HepG2 (cell line): ENCODE measurements around the gene CIROP. TPM values are rescaled to one million over a fixed set of nuclear protein-coding genes. Genes with fewer than 3 reads are reported as not detected.

Experiments used
- ARID4A ChIP-seq: sonication (generic); formaldehyde crosslinking; IDR thresholded peaks from 2 replicates; pipeline ENCODE4 v1.5.0; 2020; ENCODE audit warnings: mild to moderate bottlenecking, missing genetic modification reagents, borderline replicate concordance
- CTCF ChIP-seq: sonication (generic); formaldehyde crosslinking; IDR thresholded peaks from 2 replicates; pipeline ENCODE4 v1.5.0; 2020; ENCODE audit warnings: mild to moderate bottlenecking, missing genetic modification reagents, moderate library complexity
- PHF8 ChIP-seq: sonication (generic); formaldehyde crosslinking; IDR thresholded peaks from 2 replicates; pipeline ENCODE4 v1.5.0; 2020; ENCODE audit warnings: missing genetic modification reagents
- ZHX2 ChIP-seq, 2 experiments: sonication (generic) in 1 of 2; formaldehyde crosslinking in 1 of 2; IDR thresholded peaks; 2 replicates each; pipeline versions ENCODE4 v1.6.1 to v1.9.0; 2014 to 2022; ENCODE audit warnings: antibody characterized with exemption in 1 of 2, borderline replicate concordance in 1 of 2, inconsistent platforms in 1 of 2, low read depth in 1 of 2, missing genetic modification reagents in 1 of 2
- ZNF280D ChIP-seq: sonication (generic); formaldehyde crosslinking; IDR thresholded peaks from 2 replicates; pipeline ENCODE4 v1.5.1; 2020; ENCODE audit warnings: mild to moderate bottlenecking, missing genetic modification reagents
- ZNF446 ChIP-seq: sonication (generic); formaldehyde crosslinking; IDR thresholded peaks from 2 replicates; pipeline ENCODE4 v1.5.0; 2020; ENCODE audit warnings: mild to moderate bottlenecking, missing genetic modification reagents
- ZNF619 ChIP-seq: sonication (generic); formaldehyde crosslinking; IDR thresholded peaks from 2 replicates; pipeline ENCODE4 v1.4.0; 2020; ENCODE audit warnings: mild to moderate bottlenecking, missing genetic modification reagents
- ZNF710 ChIP-seq: sonication (generic); formaldehyde crosslinking; IDR thresholded peaks from 2 replicates; pipeline ENCODE4 v1.5.0; 2020; ENCODE audit warnings: mild to moderate bottlenecking, missing genetic modification reagents, borderline replicate concordance
- polyA plus RNA-seq, 8 experiments: library from polyadenylated mRNA; depleted of rRNA in 3 of 8; stranded (reverse) in 7 of 8; unstranded in 1 of 8; fragments of >200 nt; fragmentation: Illumina TruSeq in 4 of 8; extraction: Trizol in 4 of 8; gene quantifications; 2 replicates each; pipeline versions ENCODE4 v1.2.1 to v1.2.3, GENCODE V29; 2011 to 2016; ENCODE audit warnings: low read depth in 4 of 8, missing spikeins in 1 of 8, mixed read lengths in 1 of 8; ENCODE audit not compliant: insufficient read depth in 1 of 8
- total RNA-seq, 5 experiments: library from RNA; depleted of rRNA; stranded (reverse); fragments of >200 nt; fragmentation: Illumina TruSeq; extraction: Trizol; gene quantifications; 2 replicates each; pipeline ENCODE4 v1.2.3, GENCODE V29; 2016; ENCODE audit warnings: low read depth in 1 of 5

Gene CIROP
- total and polyA plus RNA-seq, 2 of the 13 experiments (the other 11 are each of a cell fraction or from before 2014, with no cell fraction given) = 0.07 TPM; not detected in 1

GRCh38 chr14:23054000-23054811 lies 50.6 kb downstream of the CIROP start (continued):
- TF ChIP-seq ARID4A (CRISPR knock-in tag) (peak; percentile 61), ZNF280D (CRISPR knock-in tag) (0 out of 2 replicates have a peak, but pooled peaks have one; percentile 37), ZHX2 (IDR thresholded peaks at IDR 0.05; ENCODE audit: low read depth) (0 out of 2 replicates have a peak, but pooled peaks have one; percentile 23), ZHX2 (CRISPR knock-in tag; IDR thresholded peaks at IDR 0.05; ENCODE audit: borderline replicate concordance) (no peak), ZNF446 (CRISPR knock-in tag) (no peak), ZNF619 (0 out of 2 replicates have a peak, but pooled peaks have one; percentile 13), PHF8 (CRISPR knock-in tag) (0 out of 2 replicates have a peak, but pooled peaks have one; percentile 3), CTCF (peak; percentile 96), ZNF710 (CRISPR knock-in tag) (0 out of 2 replicates have a peak, but pooled peaks have one; percentile 38)
